Mucosa of descending colon (tissue), 3 donors: ENCODE measurements around the gene FBXO21. TPM values are rescaled to one million over a fixed set of nuclear protein-coding genes. Genes with fewer than 3 reads are reported as not detected.

Experiments used
- ATAC-seq: fragments of 200-7000 bp; cut with Tn5 transposase; one replicate; pipeline ENCODE4 v1.9.1; 2020; ENCODE audit warnings: mild to moderate bottlenecking, moderate library complexity
- DNase-seq, 3 donors: peaks; one replicate each; pipeline ENCODE4 v3.0.0-alpha.2; 2020
- H3K36me3 ChIP-seq: fragments of 200-600 bp; one replicate; pipeline ENCODE4 v1.8.0; 2021; ENCODE audit warnings: low read depth, mild to moderate bottlenecking
- H3K4me1 ChIP-seq: fragments of 200-600 bp; one replicate; pipeline ENCODE4 v1.8.0; 2021; ENCODE audit warnings: low read depth, mild to moderate bottlenecking
- H3K4me3 ChIP-seq: fragments of 200-600 bp; one replicate; pipeline ENCODE4 v1.8.0; 2021; ENCODE audit warnings: mild to moderate bottlenecking
- H3K9me3 ChIP-seq: fragments of 200-600 bp; one replicate; pipeline ENCODE4 v1.8.0; 2021; ENCODE audit warnings: mild to moderate bottlenecking
- intact Hi-C, 2 donors: fragments of 100-400 bp; cut with DNase I in 1 of 2; cut with micrococcal nuclease in 1 of 2; formaldehyde crosslinking; loops; one replicate each; pipeline versions ENCODE4 v1.11.0 to v1.11.1; 2022; cut with DNase I, micrococcal nuclease
- total RNA-seq, 3 donors: library from RNA; stranded (reverse); fragmentation: NEBNext Ultra II Directional in 2 of 3; extraction: Animal tissue kit (Norgen Biotek cat#: 25700) in 2 of 3; gene quantifications; one replicate each; pipeline versions ENCODE4 v1.2.1 to v1.2.4, GENCODE V29; 2021 to 2023
- TF ChIP-seq, protein P1 (sequence below): fragments of 200-600 bp; IDR thresholded peaks from one replicate; pipeline ENCODE4 v1.8.0; 2022; ENCODE audit warnings: antibody characterized with exemption, mild to moderate bottlenecking
- donor health status: DM: no; HTN: no; CAD: no; lungs with moderate emphysema.
- donor health status: DM: no; HTN: no; CAD: no.
- donor health status: DM: no; HTN: yes; CAD: no.

FBXO21 gene
- total RNA-seq, 3 donors from 2014 or later, result 14.7 to 44.6 (median 30.7) TPM

DNA sequence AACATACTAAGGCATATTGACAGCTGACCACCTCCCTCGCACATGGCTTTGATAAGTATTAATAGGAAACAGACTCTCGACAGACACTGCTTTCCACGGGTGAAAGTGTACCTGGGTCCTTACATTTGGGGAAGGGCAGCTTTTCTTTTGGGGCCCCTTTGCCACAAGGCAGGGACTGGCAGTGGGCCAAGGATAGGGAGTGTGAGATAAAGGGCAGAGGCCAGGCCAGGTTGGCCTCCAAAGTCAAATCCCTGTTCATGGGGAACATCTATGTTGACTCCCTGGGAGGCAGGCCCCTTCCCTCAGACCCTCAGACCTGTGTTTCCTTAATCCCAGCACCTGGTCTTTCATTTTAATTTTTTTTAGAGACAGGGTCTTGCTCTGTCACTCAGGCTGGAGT is 19.4 kb upstream of the FBXO21 start:
- no peaks in the 10 kb centered on the region for H3K36me3 ChIP-seq
- no peak overlapping the region for H3K4me3 ChIP-seq
- intact Hi-C loops, result loop anchor here (10.0 kb wide), 2 partner anchors 625 to 645 kb away; no protein-coding TSS in a partner anchor
- H3K9me3 ChIP-seq, result no peaks in the 10 kb centered on the region
- ATAC-seq, result no peak
- no peaks in the 10 kb centered on the region for H3K4me1 ChIP-seq
- TF ChIP-seq, protein P1, sequence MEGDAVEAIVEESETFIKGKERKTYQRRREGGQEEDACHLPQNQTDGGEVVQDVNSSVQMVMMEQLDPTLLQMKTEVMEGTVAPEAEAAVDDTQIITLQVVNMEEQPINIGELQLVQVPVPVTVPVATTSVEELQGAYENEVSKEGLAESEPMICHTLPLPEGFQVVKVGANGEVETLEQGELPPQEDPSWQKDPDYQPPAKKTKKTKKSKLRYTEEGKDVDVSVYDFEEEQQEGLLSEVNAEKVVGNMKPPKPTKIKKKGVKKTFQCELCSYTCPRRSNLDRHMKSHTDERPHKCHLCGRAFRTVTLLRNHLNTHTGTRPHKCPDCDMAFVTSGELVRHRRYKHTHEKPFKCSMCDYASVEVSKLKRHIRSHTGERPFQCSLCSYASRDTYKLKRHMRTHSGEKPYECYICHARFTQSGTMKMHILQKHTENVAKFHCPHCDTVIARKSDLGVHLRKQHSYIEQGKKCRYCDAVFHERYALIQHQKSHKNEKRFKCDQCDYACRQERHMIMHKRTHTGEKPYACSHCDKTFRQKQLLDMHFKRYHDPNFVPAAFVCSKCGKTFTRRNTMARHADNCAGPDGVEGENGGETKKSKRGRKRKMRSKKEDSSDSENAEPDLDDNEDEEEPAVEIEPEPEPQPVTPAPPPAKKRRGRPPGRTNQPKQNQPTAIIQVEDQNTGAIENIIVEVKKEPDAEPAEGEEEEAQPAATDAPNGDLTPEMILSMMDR, result no peak
- no peak for DNase-seq

DNA sequence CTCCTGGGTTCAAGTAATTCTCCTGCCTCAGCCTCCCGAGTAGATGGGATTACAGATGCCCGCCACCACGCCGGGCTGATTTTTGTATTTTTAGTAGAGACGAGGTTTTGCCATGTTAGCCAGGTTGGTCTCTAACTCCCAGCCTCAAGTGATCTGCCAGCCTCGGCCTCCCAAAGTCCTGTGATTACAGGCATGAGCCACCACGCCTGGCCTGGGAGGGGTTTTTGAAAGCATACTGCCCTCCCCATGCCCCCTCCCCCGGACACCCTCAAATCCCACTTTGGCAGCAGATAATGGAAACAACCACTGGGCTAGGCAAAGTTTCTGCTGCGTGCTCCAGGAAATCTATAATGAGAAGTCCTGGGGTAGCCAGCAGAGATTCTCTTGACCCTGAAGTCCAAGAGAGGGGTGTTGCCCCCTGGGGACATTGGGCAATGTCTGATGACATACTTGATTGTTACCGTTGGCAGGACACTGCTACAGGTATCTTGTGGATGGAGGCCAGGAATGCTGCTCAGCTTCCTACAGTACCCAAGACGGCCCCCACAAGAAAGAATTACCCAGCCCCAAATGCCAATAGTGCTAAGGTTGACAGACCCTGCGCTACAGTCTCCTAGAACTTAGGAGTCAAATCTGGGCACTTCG is 18.7 kb upstream of the FBXO21 start:
- H3K36me3 ChIP-seq, result no peaks in the 10 kb centered on the region
- H3K4me3 ChIP-seq, result no peak overlapping the region
- H3K9me3 ChIP-seq, result no peaks in the 10 kb centered on the region
- DNase-seq (no peak), ATAC-seq (no peak)
- no peaks in the 10 kb centered on the region for H3K4me1 ChIP-seq
- intact Hi-C loops, result no loop called here
- TF ChIP-seq, protein P1, result no peak

DNA sequence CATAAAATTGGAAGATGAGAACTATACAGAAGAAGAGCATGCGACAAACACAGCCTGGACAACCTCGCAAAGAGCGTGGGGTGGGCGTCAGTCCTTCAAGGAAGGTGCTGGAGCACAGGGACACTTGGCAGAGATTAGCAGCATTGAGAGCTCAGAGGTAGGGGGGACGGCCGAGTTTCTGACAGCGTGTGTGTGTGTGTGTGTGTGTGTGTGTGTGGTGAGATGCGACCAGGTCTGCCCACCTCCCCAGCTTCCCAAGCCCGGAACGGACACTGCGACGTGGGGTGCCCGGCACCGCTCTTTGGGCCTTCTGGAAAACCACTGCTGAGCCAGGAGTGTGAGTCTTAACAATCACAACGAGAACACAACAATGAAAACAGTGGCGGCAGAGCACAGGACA is 17.9 kb upstream of the FBXO21 start:
- Histone ChIP-seq H3K36me3 (no peaks in the 10 kb centered on the region), H3K4me1 (no peaks in the 10 kb centered on the region), H3K9me3 (no peaks in the 10 kb centered on the region), H3K4me3 (no peak overlapping the region)
- TF ChIP-seq, protein P1, result no peak
- intact Hi-C loops, result no loop called here
- ATAC-seq (no peak), DNase-seq (no peak)

GRCh38 chr12:117207675-117208074 is 17.4 kb upstream of the FBXO21 start:
- TF ChIP-seq, protein P1, result no peak
- H3K36me3 ChIP-seq, result no peaks in the 10 kb centered on the region

DNA sequence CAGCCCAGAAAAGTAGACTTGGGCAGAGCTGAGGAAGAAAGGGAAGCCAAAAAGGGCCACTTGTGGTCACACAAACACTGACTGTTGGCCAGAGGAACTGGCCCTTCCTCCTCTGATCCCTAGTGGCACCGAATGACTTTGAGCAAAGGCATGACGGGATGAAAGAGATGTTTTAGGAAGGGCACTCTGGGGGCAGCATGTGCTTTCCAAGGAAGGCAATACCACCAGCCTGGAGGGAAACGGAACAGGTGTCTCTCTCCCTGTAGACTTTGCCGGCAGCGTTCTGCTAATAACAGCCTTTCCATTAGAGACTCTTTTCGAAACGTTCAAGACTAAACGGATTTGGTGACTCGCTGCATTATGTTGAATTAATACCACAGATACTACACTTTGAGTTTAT is 12.3 kb upstream of the FBXO21 start:
- Histone ChIP-seq H3K9me3 (no peaks in the 10 kb centered on the region), H3K4me1 (no peaks in the 10 kb centered on the region), H3K4me3 (no peak overlapping the region), H3K36me3 (no peaks in the 10 kb centered on the region)
- ATAC-seq, result no peak
- TF ChIP-seq, protein P1, result no peak
- DNase-seq, result no peak
- intact Hi-C loops, result no loop called here

More at GRCh38 chr12:117207675-117208074, 17.4 kb upstream of the FBXO21 start:
- H3K4me1 ChIP-seq, result no peaks in the 10 kb centered on the region
- no peak overlapping the region for H3K4me3 ChIP-seq
- ATAC-seq, result no peak
- no peaks in the 10 kb centered on the region for H3K9me3 ChIP-seq
- no peak for DNase-seq
- intact Hi-C loops, result no loop called here
